Effector memory CD8-positive, alpha-beta T cell (primary cell): ENCODE data around the gene CCDC154.
"Not testable (repeated sequence)": the region's sequence is repeated elsewhere in the genome, so short reads cannot be mapped to it uniquely, and the experiment has no call there.

ENCODE experiments used
- ATAC-seq: fragments of 150-1000 bp; cut with Tn5 transposase; replicated peaks from 2 replicates; pipeline ENCODE4 v1.10.0; 2021; ENCODE audit warnings: mild to moderate bottlenecking, moderate library complexity
- DNase-seq, 3 experiments: peaks; one replicate each; pipeline ENCODE4 v3.0.0; 2021
- H3K27ac Mint-ChIP-seq, 2 donors: one replicate each; pipeline ENCODE4 v1.8.0; 2022; ENCODE audit warnings: mild to moderate bottlenecking in 2 of 2, mixed read lengths in 2 of 2, moderate library complexity in 2 of 2
- H3K27me3 Mint-ChIP-seq, 2 donors: one replicate each; pipeline ENCODE4 v1.8.0; 2022; ENCODE audit warnings: mixed read lengths in 2 of 2
- H3K36me3 Mint-ChIP-seq: one replicate; pipeline ENCODE4 v1.8.0; 2022; ENCODE audit warnings: mild to moderate bottlenecking, moderate library complexity, mixed read lengths; ENCODE audit not compliant: insufficient read depth
- H3K4me1 Mint-ChIP-seq, 2 donors: one replicate each; pipeline ENCODE4 v1.8.0; 2022; ENCODE audit warnings: low read depth in 2 of 2, mixed read lengths in 2 of 2
- H3K4me3 Mint-ChIP-seq, 2 donors: one replicate each; pipeline ENCODE4 v1.8.0; 2022; ENCODE audit warnings: mild to moderate bottlenecking in 2 of 2, mixed read lengths in 2 of 2, moderate library complexity in 2 of 2
- H3K9me3 Mint-ChIP-seq, 2 donors: one replicate each; pipeline ENCODE4 v1.8.0; 2022; ENCODE audit warnings: mixed read lengths in 2 of 2

The CCDC154 gene

DNA sequence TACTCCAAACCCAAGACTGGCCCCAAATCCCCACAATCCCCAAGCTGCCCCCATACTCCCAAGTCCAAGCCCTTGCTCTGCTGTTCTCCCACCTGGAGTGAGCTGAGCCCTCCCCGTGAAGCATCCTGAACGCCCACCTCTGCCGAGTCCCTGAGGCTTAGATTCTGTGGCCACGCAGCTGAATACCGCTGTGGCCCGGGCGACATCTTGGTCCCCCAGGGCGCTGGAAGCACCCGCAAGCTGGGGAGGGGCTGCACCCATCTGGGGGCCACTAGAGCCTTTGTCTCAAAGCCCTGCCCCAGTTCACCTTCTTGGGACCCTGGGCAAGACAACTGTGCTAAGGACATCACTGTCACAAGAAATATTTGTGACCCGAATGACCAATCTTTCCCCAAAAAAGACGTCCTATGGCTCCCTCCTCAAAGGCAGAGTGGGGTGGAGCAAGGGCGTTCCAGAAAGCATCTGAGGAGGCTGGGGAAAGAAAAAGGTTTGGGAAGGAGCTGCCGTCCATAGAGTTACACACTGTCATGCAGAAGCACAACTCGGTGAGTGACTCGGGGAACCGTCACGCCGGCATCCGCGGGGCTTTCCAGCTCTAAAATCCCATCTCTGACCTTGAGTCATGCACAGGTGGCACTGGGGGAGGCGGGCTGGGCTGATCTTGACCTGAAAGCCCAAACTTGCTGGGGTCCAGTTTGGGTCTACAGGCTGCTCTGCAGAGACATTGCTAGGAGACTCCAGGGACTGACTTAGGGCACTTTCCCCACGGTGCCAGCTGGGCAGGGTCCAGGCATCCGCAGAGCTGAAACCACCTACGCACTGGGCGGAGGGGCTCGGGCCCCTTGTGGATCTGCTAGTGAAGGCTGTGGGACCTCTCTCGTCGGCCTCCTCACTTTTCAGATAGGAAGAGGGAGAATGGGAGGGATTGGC, 37.8 kb upstream of the CCDC154 start:
- H3K4me3 Mint-ChIP-seq = no peak overlapping the region
- H3K9me3 Mint-ChIP-seq = no peaks in the 10 kb centered on the region
- H3K27me3 Mint-ChIP-seq = peaks cover 8 to 15% of the 10 kb centered on the region in 2 donors
- H3K27ac Mint-ChIP-seq = no peak overlapping the region
- no peak for ATAC-seq
- no peaks in the 10 kb centered on the region for H3K36me3 Mint-ChIP-seq
- peaks cover 0 to 3% of the 10 kb centered on the region in 2 donors for H3K4me1 Mint-ChIP-seq
- no peak for DNase-seq

DNA sequence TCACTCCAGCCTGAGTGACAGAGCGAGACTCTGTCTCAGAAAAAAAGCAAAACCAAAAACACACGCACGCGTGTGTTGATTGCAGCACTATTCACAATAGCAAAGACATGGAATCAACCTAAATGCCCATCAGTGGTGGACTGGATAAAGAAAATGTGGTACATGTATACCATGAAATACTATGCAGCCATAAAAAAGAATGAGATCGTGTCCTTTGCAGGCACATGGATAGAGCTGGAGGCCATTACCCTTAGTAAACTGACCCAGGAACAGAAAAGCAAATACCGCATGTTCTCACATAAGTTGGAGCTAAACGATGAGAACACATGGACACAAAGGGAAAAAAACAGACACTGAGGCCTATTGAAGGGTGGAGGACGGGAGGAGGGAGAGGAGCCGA, 34.6 kb upstream of the CCDC154 start:
- H3K27me3 Mint-ChIP-seq = peaks cover 8 to 15% of the 10 kb centered on the region in 2 donors
- H3K4me1 Mint-ChIP-seq, ATAC-seq, DNase-seq, H3K36me3 Mint-ChIP-seq, H3K27ac Mint-ChIP-seq, H3K9me3 Mint-ChIP-seq, H3K4me3 Mint-ChIP-seq: not testable (repeated sequence)

DNA sequence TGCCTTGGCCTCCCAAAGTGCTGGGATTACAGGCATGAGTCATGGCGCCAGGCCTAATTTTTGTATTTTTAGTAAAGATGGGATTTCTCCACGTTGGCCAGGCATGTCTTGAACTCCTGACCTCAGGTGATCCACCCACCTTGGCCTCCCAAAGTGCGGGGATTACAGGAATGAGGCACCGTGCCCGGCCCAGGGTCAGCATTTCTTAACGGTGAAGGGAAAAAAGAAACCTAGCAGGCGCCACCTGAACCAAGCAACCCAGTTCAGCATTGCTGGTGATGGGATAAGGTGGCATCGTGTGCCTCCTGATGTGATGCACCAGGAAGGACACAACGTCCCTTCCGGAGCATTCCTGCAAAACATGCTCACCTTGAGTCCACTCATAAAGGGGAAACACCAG, 32.7 kb upstream of the CCDC154 start:
- ATAC-seq (no peak), DNase-seq (no peak)
- Mint-ChIP-seq H3K36me3 (peaks cover 11% of the 10 kb centered on the region), H3K4me1 (peaks cover 13 to 16% of the 10 kb centered on the region in 2 donors), H3K27ac (no peak overlapping the region), H3K27me3 (peaks cover 8 to 14% of the 10 kb centered on the region in 2 donors), H3K4me3 (peak overlapping the region; percentile 78), H3K9me3 (no peaks in the 10 kb centered on the region)

DNA sequence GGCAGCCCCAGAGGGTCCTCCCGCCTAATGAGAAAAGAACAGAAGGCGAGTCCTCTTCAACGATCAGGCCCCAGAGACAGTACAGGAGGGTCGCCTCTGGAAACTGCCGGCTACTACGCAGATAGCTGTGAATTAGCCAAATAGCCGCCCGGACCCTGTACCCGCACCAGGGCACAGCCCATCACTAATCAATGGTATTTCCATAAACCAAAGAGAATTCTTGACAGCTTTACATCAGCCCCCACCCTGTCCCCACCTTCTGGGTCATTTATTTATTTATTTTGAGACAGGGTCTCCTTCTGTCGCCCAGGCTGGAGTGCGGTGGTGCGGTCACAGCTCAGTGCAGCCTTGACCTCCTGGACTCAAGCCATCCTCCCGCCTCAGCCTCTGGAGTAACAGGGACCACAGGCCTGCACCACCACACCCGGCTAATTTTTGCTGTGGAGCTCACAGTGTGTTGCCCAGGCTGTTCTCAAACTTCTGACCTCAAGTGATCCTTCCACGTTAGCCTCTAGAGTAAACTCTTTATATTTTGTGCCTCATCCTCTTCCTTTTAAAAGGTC, 31.3 kb upstream of the CCDC154 start:
- Mint-ChIP-seq H3K4me1 (peaks cover 17 to 25% of the 10 kb centered on the region in 2 donors), H3K4me3 (peak overlapping the region; percentile 78), H3K9me3 (no peaks in the 10 kb centered on the region), H3K27ac (peak overlapping the region; percentile 88 to 91), H3K27me3 (no peaks in the 10 kb centered on the region), H3K36me3 (peaks cover 11% of the 10 kb centered on the region)
- DNase-seq (no peak), ATAC-seq (no peak)

DNA sequence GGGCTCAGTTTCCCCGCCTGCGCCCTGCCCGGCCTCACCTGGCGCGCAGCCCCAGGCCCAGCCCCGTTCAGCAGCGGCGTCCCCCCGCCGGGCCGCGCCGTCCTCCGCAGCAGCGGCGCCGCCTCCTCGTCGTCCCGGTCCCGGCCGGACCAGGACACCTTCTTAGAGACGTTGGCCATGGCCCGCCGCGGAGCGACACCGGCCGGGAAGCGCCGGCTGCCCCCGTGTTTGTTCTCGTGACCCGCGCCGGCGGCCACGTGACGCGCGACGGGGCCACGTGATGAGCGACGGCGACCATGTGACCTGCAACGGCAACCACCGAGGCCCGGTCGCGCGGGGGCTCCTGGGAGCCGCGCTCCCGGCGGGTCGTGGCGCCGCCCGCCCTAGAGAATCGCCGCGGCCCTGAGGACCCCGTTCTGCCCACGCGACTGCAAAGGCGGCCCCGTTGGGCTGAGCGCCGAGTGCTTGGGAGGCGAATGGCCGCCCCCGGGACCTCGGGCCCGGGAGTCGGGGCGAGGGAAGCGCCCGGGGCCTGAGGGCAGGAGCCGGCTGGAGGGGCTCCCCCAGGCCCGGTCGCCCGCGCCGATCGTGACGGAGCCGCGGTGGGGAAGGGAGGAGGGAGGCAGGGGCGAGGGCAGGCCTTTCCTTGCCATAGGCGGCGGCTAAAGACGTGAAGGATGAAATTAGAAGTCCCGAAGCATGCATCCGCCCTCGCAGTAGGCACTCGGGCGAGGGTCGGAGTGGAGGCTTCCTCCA, 30.6 kb upstream of the CCDC154 start, which contains the start of gene CLCN7:
CLCN7 (minus strand) TSS at position 233 of the 756 bp plus-strand sequence; CDS start at position 179, 54 bp downstream.
- peaks cover 20 to 25% of the 10 kb centered on the region in 2 donors for H3K4me1 Mint-ChIP-seq
- no peaks in the 10 kb centered on the region for H3K9me3 Mint-ChIP-seq
- peak within 1 kb of the TSS; percentile 88 to 91 for H3K27ac Mint-ChIP-seq

DNA sequence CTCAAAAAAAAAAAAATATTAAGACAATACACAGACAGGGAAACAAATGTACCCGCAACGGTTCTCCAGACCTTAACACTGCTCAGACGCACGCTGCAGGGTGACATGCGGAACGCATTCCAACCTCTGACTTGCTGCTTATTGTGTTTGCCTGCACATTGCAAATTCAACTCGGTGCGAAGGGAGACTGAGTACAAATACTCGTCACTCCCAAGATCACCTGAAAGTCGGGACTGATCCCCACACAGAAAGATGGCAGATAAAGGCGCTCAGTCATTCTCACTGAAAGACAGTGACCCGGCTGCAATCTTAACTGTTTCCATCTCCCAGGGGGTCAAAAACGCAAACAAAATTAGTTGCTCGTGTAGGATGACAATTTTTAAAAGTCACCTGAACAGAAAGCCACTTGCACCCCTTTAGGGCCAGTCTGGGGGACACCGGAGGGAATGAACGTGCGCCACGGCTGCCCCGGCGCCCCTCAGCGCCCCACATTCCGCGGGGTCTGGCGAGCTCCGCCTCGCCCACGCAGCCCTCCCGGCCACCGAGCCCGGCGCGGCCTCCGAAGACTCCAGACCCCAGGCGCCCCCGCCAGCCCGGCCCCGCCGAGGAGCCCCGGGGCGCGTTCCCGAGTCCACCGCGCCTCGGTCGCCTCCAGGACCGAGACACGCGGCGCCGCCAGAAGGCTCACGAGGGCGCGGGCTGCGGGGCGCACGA, 29.9 kb upstream of the CCDC154 start:
- H3K4me1 Mint-ChIP-seq = peaks cover 25% of the 10 kb centered on the region in 2 donors
- H3K9me3 Mint-ChIP-seq = no peaks in the 10 kb centered on the region
- DNase-seq (no peak), ATAC-seq (no peak)
- H3K36me3 Mint-ChIP-seq = peaks cover 14% of the 10 kb centered on the region
- H3K27ac Mint-ChIP-seq = peak overlapping the region in 1 of 2 donors; percentile 19
- H3K4me3 Mint-ChIP-seq = peak overlapping the region; percentile 63 to 78
- H3K27me3 Mint-ChIP-seq = no peaks in the 10 kb centered on the region

More for the DNA sequence above, 30.6 kb upstream of the CCDC154 start, which contains the start of gene CLCN7:
- DNase-seq (peak; percentile 79 to 83 (median 80)), ATAC-seq (peak; percentile 92)
- H3K27me3 Mint-ChIP-seq = no peaks in the 10 kb centered on the region
- H3K36me3 Mint-ChIP-seq = peaks cover 11% of the 10 kb centered on the region
- H3K4me3 Mint-ChIP-seq = peak within 1 kb of the TSS; percentile 78

DNA sequence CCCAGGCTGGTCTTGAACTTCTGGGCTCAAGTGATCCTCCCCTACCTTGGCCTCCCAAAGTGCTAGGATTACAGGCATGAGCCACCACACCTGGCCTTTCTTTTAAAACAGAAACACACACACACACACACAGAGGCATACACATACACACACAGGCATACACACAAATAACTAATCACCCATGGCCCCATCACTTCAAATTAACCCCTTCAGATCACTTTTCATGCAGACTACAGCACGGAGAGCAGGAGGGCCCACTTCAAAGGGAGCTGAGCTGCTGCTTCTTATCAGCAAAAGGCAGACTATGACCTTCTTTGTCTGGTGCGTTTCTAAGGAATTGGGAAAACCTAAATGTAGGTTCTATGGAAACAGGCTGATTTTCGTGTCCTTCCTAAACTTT, 28.6 kb upstream of the CCDC154 start:
- H3K27ac Mint-ChIP-seq = peak overlapping the region; percentile 23 to 77
- ATAC-seq (no peak), DNase-seq (no peak)
- H3K4me1 Mint-ChIP-seq = peaks cover 25% of the 10 kb centered on the region in 2 donors
- peaks cover 14% of the 10 kb centered on the region for H3K36me3 Mint-ChIP-seq
- peak overlapping the region in 1 of 2 donors; percentile 27 for H3K4me3 Mint-ChIP-seq
- H3K27me3 Mint-ChIP-seq = no peaks in the 10 kb centered on the region
- no peaks in the 10 kb centered on the region for H3K9me3 Mint-ChIP-seq

DNA sequence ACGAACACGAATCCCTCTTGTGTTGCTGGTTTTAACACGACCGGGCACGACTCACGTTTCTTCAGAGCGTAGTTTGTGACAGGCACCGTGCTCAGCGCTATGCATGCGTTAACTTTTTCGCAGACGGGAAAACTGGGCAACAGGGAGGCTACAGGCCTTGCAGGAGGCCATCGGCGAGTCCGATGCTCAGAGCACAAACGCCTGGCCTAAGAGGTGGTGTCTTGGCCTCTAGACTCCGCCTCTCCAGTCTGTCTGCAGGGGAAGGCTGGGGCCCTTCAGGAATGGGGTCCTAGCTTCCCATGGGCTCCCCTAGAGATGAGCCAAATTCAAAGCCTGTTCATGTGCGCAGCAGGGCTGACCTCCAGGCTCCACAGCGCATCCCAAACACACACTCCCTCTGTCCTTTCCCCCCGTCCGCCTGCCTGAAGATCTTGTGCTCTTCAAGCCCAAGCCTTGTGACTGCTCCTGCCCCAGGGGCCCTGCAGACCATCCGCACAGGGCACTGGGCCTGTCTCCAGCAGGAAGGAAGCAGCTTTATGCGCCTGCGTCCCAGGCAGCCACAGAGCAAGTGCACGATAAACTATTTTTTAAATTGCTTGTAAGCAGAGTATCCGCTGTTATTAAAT, 27.3 kb upstream of the CCDC154 start:
- H3K36me3 Mint-ChIP-seq = peaks cover 15% of the 10 kb centered on the region
- H3K9me3 Mint-ChIP-seq = no peaks in the 10 kb centered on the region
- no peaks in the 10 kb centered on the region for H3K27me3 Mint-ChIP-seq
- H3K4me3 Mint-ChIP-seq = no peak overlapping the region
- DNase-seq (no peak), ATAC-seq (no peak)
- peak overlapping the region in 1 of 2 donors; percentile 77 for H3K27ac Mint-ChIP-seq
- H3K4me1 Mint-ChIP-seq = peaks cover 25 to 34% of the 10 kb centered on the region in 2 donors

DNA sequence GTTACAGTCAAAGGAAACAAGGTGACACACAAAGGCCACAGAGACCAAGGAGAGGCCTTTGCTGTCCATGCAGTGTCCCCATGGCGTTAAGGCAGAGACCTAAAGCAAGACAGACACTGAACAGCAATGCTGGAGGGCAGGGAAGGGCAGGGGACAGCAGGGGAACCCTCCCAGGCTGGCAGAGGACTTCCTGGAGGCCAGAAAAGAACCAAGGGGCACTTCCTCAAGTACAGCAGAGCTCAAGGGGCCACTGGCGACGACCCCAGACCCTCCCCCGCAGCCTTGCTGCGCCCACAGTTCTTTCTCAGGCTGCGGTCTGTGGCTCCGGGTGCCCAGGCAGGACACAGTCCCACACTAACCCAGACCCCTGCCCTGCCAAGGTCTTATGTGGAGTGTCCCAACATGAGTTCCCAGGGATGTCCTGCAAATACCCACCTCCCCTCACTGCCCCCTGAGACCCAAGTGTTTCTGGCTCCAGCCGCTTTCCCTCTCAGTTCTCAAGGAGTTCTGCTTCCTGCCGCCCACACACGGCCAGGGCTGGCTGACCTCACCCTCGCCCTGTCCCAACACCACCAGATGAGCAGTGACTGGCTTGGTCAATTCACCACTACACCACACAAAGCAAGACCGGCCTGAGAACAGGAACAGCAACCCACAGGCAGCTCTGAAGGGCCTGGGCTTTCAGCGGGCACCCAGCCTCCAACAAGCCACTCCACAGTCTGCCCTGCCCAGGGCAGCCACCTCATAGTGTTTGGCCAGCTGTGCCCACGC, 26.3 kb upstream of the CCDC154 start:
- H3K27ac Mint-ChIP-seq = peak overlapping the region in 1 of 2 donors; percentile 88
- DNase-seq (no peak), ATAC-seq (no peak)
- no peaks in the 10 kb centered on the region for H3K9me3 Mint-ChIP-seq
- H3K27me3 Mint-ChIP-seq = no peaks in the 10 kb centered on the region
- peaks cover 16% of the 10 kb centered on the region for H3K36me3 Mint-ChIP-seq
- no peak overlapping the region for H3K4me3 Mint-ChIP-seq
- peaks cover 21 to 31% of the 10 kb centered on the region in 2 donors for H3K4me1 Mint-ChIP-seq

DNA sequence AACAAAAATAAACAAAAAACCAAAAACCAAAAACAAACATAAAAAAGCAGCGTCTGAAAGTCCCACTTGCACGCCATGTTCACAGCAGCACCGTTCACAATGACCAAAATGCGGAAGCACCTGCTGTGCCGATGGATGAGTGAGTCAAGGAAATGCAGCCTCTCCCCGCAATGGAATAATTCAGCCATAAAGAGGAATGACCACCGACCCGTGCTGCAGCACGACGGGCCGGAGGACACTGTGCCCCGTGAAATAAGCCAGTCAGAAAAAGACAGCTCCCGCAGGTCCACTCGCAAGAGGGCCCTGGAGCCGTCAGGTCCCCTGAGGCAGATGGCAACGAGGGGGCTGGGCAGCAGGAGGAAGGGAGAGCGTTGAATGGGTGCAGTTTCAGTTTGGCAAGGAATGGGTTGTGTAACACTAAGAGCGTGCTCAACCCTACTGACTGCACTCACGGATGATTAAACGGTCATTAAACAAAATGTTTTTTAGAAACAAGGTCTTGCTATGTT, 25.4 kb upstream of the CCDC154 start:
- Mint-ChIP-seq H3K4me3 (no peak overlapping the region), H3K27me3 (no peaks in the 10 kb centered on the region), H3K36me3 (peaks cover 12% of the 10 kb centered on the region), H3K9me3 (no peaks in the 10 kb centered on the region), H3K4me1 (peaks cover 17 to 29% of the 10 kb centered on the region in 2 donors), H3K27ac (peak overlapping the region in 1 of 2 donors; percentile 88)
- DNase-seq (no peak), ATAC-seq (no peak)

DNA sequence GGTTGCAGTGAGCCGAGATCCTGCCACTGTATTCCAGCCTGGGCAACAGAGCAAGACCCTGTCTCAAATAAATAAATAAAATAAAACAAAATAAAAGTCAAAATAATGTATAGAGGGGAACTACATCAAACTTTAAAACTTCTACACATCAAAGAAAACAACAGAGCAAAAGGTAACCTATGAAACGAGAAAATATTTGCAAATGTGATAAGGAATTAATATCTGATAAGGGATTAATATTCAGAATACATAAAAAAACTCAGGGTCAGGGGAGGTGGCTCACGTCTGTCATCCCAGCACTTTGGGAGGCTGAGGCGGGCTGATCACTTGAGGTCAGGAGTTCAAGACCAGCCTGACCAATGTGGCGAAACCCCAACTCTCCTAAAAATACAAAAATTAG, 24.8 kb upstream of the CCDC154 start:
- Mint-ChIP-seq H3K36me3 (peaks cover 14% of the 10 kb centered on the region), H3K4me1 (peaks cover 17 to 29% of the 10 kb centered on the region in 2 donors)
- not testable (repeated sequence) for ATAC-seq, H3K4me3 Mint-ChIP-seq, H3K27me3 Mint-ChIP-seq, DNase-seq, H3K27ac Mint-ChIP-seq, H3K9me3 Mint-ChIP-seq

DNA sequence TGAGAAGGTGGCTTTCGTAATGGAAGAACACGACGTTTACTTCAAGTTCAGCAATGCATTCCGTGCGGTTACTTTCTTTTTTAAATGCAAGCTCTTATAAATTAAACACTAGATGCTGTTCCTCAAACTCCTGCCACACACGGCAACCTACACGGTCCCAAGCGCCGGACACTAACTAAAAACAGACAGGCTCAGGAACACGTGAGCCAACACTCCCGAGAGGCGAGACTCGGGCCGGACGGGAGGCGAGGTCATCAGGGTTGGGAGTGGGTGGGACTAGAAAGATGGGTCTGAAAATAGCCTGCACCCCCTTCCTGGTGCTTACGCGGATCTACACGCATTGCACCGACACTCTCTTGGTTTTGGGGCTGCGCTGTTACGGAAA, 24.1 kb upstream of the CCDC154 start:
- no peaks in the 10 kb centered on the region for H3K9me3 Mint-ChIP-seq
- no peaks in the 10 kb centered on the region for H3K27me3 Mint-ChIP-seq
- H3K4me1 Mint-ChIP-seq = peaks cover 17 to 29% of the 10 kb centered on the region in 2 donors
- DNase-seq (no peak), ATAC-seq (no peak)
- H3K4me3 Mint-ChIP-seq = no peak overlapping the region
- no peak overlapping the region for H3K27ac Mint-ChIP-seq
- H3K36me3 Mint-ChIP-seq = peaks cover 22% of the 10 kb centered on the region
